Gastroesophageal sphincter (tissue), 4 donors: ENCODE data around the gene RAB11FIP3. TPM values are rescaled to one million over a fixed set of nuclear protein-coding genes. Genes with fewer than 3 reads are reported as not detected.
A peak's percentile ranks its signal among the peaks of the same experiment; 100 is the strongest.
"Not testable (repeated sequence)": the region's sequence is repeated elsewhere in the genome, so short reads cannot be mapped to it uniquely, and the experiment has no call there.

Source experiments
- ATAC-seq: fragments of 150-250 bp; one replicate; pipeline ENCODE4 v1.9.1; 2016; ENCODE audit warnings: mild to moderate bottlenecking, moderate library complexity
- H3K27ac ChIP-seq, 4 donors: fragments of 200-600 bp; sonication (generic) in 3 of 4; 1 replicate in 3 of 4; 2 replicates in 1 of 4; pipeline ENCODE4 v1.5.1; 2016 to 2019
- H3K27me3 ChIP-seq: fragments of 200-600 bp; sonication (generic); one replicate; pipeline ENCODE4 v1.5.1; 2019
- H3K36me3 ChIP-seq, 2 donors: fragments of 200-600 bp; sonication (generic); one replicate each; pipeline ENCODE4 v1.5.1; 2019; ENCODE audit warnings: control low read depth in 1 of 2
- H3K4me1 ChIP-seq, 3 donors: fragments of 200-600 bp; sonication (generic); 1 replicate in 2 of 3; 2 replicates in 1 of 3; pipeline ENCODE4 v1.5.1; 2016 to 2019; ENCODE audit warnings: control low read depth in 2 of 3
- H3K4me3 ChIP-seq, 2 donors: fragments of 200-600 bp; sonication (generic); one replicate each; pipeline ENCODE4 v1.5.1; 2019; ENCODE audit warnings: mild to moderate bottlenecking in 1 of 2, moderate library complexity in 1 of 2
- H3K9me3 ChIP-seq, 3 donors: fragments of 200-600 bp; sonication (generic); one replicate each; pipeline ENCODE4 v1.5.1; 2017 to 2019; ENCODE audit warnings: control low read depth in 2 of 3
- CTCF ChIP-seq, 4 experiments: fragments of 200-600 bp in 2 of 4; fragments of 450-650 bp in 2 of 4; sonication (generic) in 1 of 4; IDR thresholded peaks; one replicate each; pipeline ENCODE4 v1.5.1; 2017 to 2019; ENCODE audit warnings: antibody characterized with exemption in 4 of 4, mild to moderate bottlenecking in 2 of 4, moderate library complexity in 2 of 4
- EP300 ChIP-seq: sonication (generic); formaldehyde crosslinking; IDR thresholded peaks from one replicate; pipeline ENCODE4 v1.6.1; 2017; ENCODE audit warnings: antibody characterized with exemption, mild to moderate bottlenecking
- POLR2A ChIP-seq, 2 donors: fragments of 450-650 bp; IDR thresholded peaks; one replicate each; pipeline ENCODE4 v1.6.1; 2017; ENCODE audit warnings: antibody characterized with exemption in 2 of 2, mild to moderate bottlenecking in 2 of 2, moderate library complexity in 1 of 2
- POLR2AphosphoS5 ChIP-seq: sonication (generic); formaldehyde crosslinking; IDR thresholded peaks from one replicate; pipeline ENCODE4 v1.6.1; 2017; ENCODE audit warnings: antibody characterized with exemption
- WGBS, 2 donors: methylation state at CpG; one replicate each; pipeline ENCODE4 v1.1.5; 2018; ENCODE audit warnings: low coverage in 1 of 2; 5-methylcytosine and 5-hydroxymethylcytosine counted together
- total RNA-seq, 4 donors: library from RNA; depleted of rRNA; stranded (reverse); fragments of >200 nt; gene quantifications; one replicate each; pipeline ENCODE4 v1.1.0, GENCODE V29; 2016

RAB11FIP3 gene
- 10 to 100 TPM; 47.4 to 88.9 (median 58.6) TPM for total RNA-seq

DNA sequence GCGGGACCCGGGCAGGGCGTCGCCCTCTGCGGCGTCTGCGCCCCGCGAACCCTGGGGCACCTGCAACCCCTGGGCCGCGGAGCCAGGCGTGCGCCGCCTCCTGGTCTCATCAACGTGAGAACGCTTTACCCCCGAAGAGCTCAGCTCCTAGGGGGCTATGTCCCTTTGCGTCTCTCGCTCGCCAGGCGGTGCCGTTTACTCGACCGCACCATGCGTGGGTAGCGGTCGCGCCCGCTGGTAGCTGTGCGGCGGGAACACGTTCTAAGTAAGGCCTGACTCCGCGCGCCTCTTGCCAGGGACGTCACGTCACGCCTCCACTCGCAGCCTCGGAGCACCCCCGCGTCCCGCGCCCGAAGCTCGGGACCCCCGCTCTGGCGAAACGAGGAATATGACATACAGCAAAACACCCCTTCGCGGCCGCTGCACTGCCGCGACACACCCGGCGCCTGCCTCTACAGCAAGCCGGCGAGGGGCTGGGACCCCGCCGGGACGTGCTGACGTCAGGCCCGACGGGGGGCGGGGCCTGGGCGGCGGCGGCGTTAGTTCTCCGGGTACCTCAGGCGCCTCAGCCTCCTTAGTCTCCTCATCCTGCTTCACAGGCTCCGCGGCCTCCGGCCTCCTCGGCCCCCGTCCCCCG lies at the start of gene RAB11FIP3:
Gene RAB11FIP3 (plus strand): TSS at position 568 of the 637 bp plus-strand sequence. CDS start 358 bp downstream, outside the sequence.
- peak within 1 kb of the TSS; percentile 80 to 87 for H3K4me3 ChIP-seq
- peaks cover 0 to 8% of the 10 kb centered on the region in 2 donors for H3K36me3 ChIP-seq
- H3K9me3 ChIP-seq = no peaks in the 10 kb centered on the region
- H3K27ac ChIP-seq = peak within 1 kb of the TSS; percentile 81 to 98 (median 92)
- no peaks in the 10 kb centered on the region for H3K27me3 ChIP-seq
- no CpG with 5 or more reads among the region's 77 CpGs for WGBS, 2 donors
- TF ChIP-seq CTCF (IDR thresholded peaks at IDR 0.05) (peak in 2 of 4 experiments; percentile 21 to 54), EP300 (peak; percentile 47), POLR2A (IDR thresholded peaks at IDR 0.05) (peak; percentile 69 to 79), POLR2AphosphoS5 (peak; percentile 76)
- peak; percentile 84 for ATAC-seq
- H3K4me1 ChIP-seq = peaks cover 0 to 62% (median 19%) of the 10 kb centered on the region in 3 donors

- no peak for TF ChIP-seq POLR2A (IDR thresholded peaks at IDR 0.05)
- TF ChIP-seq POLR2AphosphoS5 = no peak
- TF ChIP-seq CTCF (IDR thresholded peaks at IDR 0.05) = no peak
- TF ChIP-seq EP300 = no peak
- Histone ChIP-seq H3K9me3 (no peaks in the 10 kb centered on the region), H3K4me3 (no peak overlapping the region), H3K4me1 (peaks cover 0 to 29% (median 19%) of the 10 kb centered on the region in 3 donors), H3K36me3 (peaks cover 0 to 65% of the 10 kb centered on the region in 2 donors), H3K27me3 (no peaks in the 10 kb centered on the region), H3K27ac (no peak overlapping the region)
- ATAC-seq = no peak
- WGBS, 2 donors = no CpG with 5 or more reads among the region's 44 CpGs
These were observed 49.3 kb upstream of the RAB11FIP3 start for GRCh38 chr16:375927-376816.

GRCh38 chr16:376817-377418 lies 48.5 kb upstream of the RAB11FIP3 start:
- H3K36me3 ChIP-seq = peaks cover 0 to 59% of the 10 kb centered on the region in 2 donors
- TF ChIP-seq POLR2AphosphoS5 (no peak), EP300 (no peak)
- 78% methylated on average over 8 of the region's 26 CpGs; no CpG with 5 or more reads in 1 of the 2 donors for WGBS, 2 donors
- H3K4me1 ChIP-seq = peaks cover 0 to 27% (median 18%) of the 10 kb centered on the region in 3 donors
- no peaks in the 10 kb centered on the region for H3K27me3 ChIP-seq
- no peak overlapping the region for H3K4me3 ChIP-seq
- no peak for ATAC-seq
- H3K27ac ChIP-seq = no peak overlapping the region
- no peaks in the 10 kb centered on the region for H3K9me3 ChIP-seq

GRCh38 chr16:377419-377951 lies 48.0 kb upstream of the RAB11FIP3 start:
- Histone ChIP-seq H3K4me1 (peaks cover 0 to 31% (median 18%) of the 10 kb centered on the region in 3 donors), H3K4me3 (no peak overlapping the region), H3K36me3 (peaks cover 0 to 53% of the 10 kb centered on the region in 2 donors), H3K9me3 (no peaks in the 10 kb centered on the region), H3K27me3 (no peaks in the 10 kb centered on the region), H3K27ac (no peak overlapping the region)
- no peak for TF ChIP-seq POLR2AphosphoS5
- TF ChIP-seq POLR2A (IDR thresholded peaks at IDR 0.05) = no peak
- no peak for TF ChIP-seq CTCF (IDR thresholded peaks at IDR 0.05)
- no peak for TF ChIP-seq EP300
- whole genome bisulfite sequencing, 2 donors = 56 to 79% methylated on average over 3 to 10 of the region's 42 CpGs
- no peak for ATAC-seq

DNA sequence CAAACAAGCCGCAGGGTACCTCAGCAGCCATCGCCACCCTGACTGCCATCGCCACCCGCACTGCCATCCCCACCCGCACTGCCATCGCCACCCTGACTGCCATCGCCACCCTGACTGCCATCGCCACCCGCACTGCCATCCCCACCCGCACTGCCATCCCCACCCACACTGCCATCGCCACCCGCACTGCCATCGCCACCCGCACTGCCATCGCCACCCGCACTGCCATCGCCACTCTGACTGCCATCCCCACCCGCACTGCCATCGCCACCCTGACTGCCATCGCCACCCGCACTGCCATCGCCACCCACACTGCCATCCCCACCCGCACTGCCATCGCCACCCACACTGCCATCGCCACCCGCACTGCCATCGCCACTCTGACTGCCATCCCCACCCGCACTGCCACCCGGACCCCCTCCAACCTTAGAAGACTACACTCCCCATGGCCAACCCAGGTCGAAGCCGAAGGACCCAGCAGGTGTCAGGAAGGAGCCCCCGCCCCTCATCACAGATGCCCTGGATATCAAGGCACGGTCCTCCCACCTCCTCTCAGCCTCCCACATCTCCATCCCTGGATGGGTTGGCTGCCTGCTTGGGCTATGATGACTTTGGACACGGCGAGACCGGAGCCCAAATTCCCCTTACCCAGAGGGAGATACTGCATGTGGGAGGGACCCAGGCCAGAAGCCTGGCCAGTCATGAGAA lies 47.2 kb upstream of the RAB11FIP3 start:
- not testable (repeated sequence) for H3K4me3 ChIP-seq, H3K9me3 ChIP-seq, ATAC-seq, H3K27ac ChIP-seq, H3K27me3 ChIP-seq
- peaks cover 0 to 39% (median 26%) of the 10 kb centered on the region in 3 donors for H3K4me1 ChIP-seq
- peaks cover 0 to 45% of the 10 kb centered on the region in 2 donors for H3K36me3 ChIP-seq
- WGBS, 2 donors = 91 to 94% methylated on average over 16 to 24 of the region's 36 CpGs
